ENCODE measurements around the gene APOC3.

Gene APOC3

DNA sequence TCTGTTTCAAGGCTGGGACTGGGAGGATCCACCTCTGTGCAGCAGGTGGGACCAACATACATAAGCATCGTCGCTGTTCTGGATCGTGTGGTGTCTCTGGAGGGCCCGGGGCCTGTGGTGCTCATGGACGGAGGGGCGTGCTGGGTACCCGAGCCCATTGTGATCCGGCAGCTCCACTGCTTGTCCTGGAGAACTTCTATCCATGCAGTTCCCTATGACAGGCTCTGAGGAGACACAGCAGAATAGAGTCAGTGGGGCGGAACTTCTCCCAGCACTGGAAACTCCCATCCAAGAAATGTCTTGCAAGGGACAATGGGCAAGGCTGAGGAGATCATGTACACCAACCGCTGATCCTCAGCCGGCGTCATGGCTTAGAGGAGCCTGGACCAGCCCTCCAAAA is 19.4 kb downstream of the APOC3 start:
- DNase-seq (ENCODE audit: low read depth): no peak

- DNase-seq (ENCODE audit: low read depth): no peak
Measured at GRCh38 chr11:116849486-116849885, 19.8 kb downstream of the APOC3 start.

GRCh38 chr11:116851626-116852025 is 21.9 kb downstream of the APOC3 start:
- no peak for DNase-seq (ENCODE audit: low read depth)

GRCh38 chr11:116852261-116853031 is 22.7 kb downstream of the APOC3 start:
- DNase-seq (ENCODE audit: low read depth): no peak

- no peak for DNase-seq (ENCODE audit: low read depth)
Measured at GRCh38 chr11:116853461-116854073, 23.9 kb downstream of the APOC3 start.

DNA sequence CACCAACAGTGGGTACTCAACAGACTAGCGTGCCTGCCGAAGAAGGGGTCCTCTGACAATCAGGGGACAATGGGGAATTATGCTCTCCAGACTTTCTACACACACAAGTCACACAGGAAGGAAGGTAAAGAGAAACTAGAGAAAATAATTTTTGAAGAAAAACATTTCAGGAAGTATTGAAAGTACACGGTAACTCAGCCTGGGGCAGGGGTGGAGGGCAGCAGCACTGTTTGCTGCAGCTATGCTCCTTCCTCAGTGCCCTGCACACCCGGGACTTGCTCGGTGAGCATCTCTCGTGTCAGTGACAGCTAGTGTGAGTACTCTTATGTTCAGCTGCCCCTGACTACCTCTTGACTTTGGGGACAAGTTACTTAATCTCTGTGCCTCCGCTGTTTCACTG is 25.7 kb downstream of the APOC3 start:
- DNase-seq (ENCODE audit: low read depth): no peak

- no peak for DNase-seq (ENCODE audit: low read depth)
Measured at GRCh38 chr11:116856423-116856822, 26.7 kb downstream of the APOC3 start.

DNA sequence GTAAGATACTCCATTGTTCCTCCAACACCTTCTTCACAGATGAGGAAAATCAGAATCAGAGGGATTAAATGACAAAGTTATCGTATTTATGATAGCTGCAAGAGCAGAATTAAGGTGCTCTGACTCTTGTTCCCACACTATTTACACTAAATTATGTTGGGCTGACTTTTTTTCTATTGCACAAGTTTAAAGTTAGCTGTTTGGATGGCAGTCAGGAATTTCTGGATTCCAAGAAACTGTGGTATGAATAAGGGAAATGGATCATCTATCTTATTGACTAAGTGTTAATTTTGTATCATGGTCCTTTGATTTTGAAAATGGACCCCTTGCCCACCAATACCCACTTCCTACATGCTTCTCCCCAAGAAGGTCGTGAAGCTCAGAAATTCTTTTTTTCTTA is 27.6 kb downstream of the APOC3 start:
- DNase-seq (ENCODE audit: low read depth): no peak

- no peak for DNase-seq (ENCODE audit: low read depth)
Measured at GRCh38 chr11:116857936-116858335, 28.2 kb downstream of the APOC3 start.

DNA sequence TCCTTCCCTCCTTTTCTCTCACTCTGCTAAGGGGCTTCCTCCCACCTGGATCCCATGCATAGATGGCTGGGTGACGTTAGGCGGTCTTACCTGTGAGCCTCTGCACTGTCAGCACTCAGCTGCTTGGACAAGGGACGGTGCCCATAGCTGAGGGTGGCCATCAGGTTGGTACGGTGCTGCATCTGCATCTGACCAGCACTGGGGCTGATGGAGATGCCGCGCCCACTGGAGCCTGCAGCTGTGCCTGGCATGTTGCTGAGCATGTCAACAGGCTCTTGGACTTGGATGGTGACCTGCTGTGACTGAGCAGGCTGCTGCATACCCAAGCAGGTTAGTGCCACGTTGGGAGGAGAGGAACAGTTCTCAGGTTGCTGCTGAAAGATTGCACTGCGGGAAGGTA is 29.5 kb downstream of the APOC3 start:
- no peak for DNase-seq (ENCODE audit: low read depth)

- DNase-seq (ENCODE audit: low read depth): no peak
Measured at GRCh38 chr11:116860303-116860702, 30.6 kb downstream of the APOC3 start.

DNA sequence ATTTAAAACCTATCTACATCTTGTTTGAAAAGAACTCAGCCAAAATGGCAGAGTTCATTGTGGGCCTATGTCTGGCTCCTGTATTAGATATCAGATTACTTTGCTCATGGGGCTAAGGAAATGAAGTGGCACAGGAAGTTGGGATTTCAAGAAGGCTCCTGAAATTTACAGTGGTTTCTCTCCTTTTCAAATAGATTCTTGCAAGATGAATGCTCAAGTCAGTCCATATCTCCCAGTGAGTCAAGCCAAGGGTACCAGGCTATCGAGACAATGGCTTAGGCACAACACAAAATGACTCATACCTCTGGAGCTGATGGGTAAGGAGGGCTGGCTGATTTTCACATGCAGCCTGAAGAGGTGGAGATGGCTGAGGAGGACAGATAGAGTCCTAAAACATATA is 31.8 kb downstream of the APOC3 start:
- no peak for DNase-seq (ENCODE audit: low read depth)

DNA sequence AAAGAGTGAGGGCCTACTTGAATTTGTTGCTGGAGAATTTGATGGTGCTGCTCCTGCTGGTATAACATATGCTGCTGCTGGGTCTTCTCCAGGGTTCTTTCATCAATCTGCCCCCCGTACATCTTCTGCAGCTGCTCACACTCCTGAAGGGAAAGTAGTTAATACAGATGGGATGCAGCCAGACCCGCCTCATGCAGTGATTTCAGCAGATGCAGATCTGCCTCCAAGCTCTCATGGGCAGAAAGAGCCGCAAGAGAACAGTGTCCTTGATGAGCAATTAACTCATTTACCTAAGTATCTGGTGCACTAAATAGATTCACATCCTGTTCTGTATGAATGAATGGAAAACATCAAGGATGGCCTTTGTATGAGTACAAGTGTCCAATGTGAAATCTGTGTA is 32.5 kb downstream of the APOC3 start:
- no peak for DNase-seq (ENCODE audit: low read depth)

DNA sequence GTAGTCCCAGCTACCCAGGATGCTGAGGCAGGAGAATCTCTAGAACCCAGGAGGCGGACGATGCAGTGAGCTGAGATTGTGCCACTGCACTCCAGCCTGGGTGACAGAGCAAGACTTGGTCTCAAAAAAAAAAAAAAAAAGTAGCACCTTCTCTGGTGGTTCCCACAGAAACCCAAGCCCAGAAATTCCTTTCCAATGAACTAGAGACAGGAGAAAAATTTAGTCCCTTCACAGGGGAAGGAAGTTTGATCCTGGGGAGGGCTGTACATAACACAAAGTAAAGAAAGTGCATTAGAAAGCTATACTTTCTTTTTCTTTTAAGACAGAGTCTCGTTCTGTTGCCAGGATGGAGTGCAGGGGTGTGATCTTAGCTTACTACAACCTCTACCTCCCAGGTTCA is 33.2 kb downstream of the APOC3 start:
- DNase-seq (ENCODE audit: low read depth): no peak

GRCh38 chr11:116864531-116864930 is 34.8 kb downstream of the APOC3 start:
- no peak for DNase-seq (ENCODE audit: low read depth)

DNA sequence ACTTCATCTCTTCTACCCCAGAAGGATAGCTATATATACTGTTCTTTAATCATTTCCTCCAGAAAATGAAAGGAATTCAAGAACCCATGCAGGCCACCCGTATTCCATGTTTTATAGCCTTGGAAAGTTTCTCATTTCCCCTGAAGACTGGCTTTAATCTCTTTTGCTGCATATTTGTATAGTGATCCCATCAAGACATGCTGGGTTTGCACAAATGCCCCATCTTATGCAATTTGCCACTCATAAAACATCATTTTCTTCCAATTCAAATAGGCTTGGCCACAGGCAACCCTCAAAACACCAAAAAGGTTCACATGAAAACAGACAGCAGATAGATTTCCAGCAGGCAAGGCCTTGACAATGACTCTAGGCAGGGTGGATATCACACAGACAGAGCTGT is 36.0 kb downstream of the APOC3 start:
- DNase-seq (ENCODE audit: low read depth): no peak

- no peak for DNase-seq (ENCODE audit: low read depth)
Measured at GRCh38 chr11:116866804-116867455, 37.2 kb downstream of the APOC3 start.

- DNase-seq (ENCODE audit: low read depth): no peak
Measured at GRCh38 chr11:116867619-116868018, 37.9 kb downstream of the APOC3 start.

DNA sequence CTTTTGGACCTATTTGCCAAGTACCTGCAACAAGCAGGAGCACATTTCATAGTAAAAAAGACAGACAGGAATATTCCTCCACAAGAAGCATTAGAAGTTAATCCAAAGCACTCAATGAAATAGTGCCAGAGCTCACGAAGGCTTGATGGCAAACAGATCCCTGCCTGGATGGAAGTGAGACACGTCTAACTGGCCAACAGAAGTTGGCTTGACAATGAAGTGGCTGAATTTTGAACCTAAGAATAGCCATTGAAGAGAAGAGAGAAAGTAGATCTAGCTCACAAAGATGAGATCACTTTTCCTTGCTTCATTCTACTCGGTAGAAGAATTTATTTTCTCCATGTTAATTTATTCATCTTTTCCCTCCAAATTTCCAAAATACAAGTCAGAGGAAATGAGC is 38.4 kb downstream of the APOC3 start:
- DNase-seq (ENCODE audit: low read depth): no peak

DNA sequence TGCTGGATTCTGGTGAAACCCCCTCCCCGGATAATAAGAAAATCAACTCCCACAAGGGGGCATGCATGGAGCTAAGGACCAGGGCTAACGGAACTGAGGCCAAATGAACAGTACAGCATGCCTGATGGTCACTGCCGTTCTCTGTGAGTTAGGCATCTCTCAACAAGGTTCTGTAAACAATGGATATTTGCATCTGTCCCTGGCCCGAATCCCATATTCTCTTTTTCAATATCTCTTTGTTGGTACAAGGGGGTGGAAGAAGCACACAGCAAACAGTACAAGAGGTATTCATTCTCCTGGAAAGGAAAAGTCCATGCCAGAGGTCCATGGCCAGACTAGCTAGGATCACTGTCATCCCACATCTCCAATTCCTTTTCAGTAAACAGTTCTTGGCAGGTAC is 39.9 kb downstream of the APOC3 start:
- DNase-seq (ENCODE audit: low read depth): no peak

- no peak for DNase-seq (ENCODE audit: low read depth)
Measured at GRCh38 chr11:116870054-116870453, 40.3 kb downstream of the APOC3 start.

GRCh38 chr11:116871248-116871647 is 41.5 kb downstream of the APOC3 start:
- no peak for DNase-seq (ENCODE audit: low read depth)

- DNase-seq (ENCODE audit: low read depth): no peak
Measured at GRCh38 chr11:116873381-116873780, 43.7 kb downstream of the APOC3 start.
